T-helper 22 cell (primary cell): ENCODE data around the gene ZFYVE21.

Experiments used
- DNase-seq: peaks from one replicate; pipeline ENCODE4 v3.0.0-alpha.2; 2020; ENCODE audit warnings: low read depth

Gene ZFYVE21

DNA sequence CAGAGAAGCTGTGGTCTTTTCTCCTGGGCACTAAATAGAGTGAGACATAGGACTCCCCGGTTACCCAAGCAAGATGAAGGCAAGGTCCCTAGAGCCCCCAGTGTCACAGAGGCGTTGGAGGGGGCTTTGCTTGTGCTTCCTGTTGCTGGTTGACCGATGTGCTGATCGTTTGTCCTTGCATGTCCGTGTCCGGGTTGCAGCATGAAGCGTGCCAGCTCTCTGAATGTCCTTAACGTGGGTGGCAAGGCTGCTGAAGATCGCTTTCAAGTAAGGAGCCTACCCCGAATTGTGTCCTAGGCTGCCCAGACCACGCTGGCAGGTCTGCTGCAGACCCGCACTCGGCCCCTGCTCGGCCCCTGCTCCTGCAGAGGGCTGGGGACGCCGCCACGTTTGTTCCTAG, 23.5 kb upstream of the ZFYVE21 start:
- no peak for DNase-seq

DNA sequence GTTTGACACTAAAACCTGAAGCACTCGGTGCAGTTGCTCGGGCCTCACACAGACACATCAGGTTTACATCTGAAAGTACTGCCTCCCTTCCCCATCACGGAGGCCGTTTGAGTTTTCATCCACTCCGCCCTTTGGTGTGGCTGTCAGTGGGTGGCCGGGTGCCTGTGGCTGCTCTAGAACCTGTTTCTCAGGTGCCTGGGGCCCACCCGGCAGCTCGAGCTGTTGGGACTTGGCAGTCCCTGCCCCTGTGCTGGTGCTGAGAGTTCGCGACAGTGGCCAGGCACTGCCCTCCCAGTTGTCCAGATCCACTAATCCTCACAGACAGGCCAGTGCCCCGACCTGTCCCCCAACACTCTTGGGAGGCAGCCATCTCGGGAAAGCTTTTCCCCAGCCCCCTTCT, 22.7 kb upstream of the ZFYVE21 start:
- DNase-seq, result no peak

DNA sequence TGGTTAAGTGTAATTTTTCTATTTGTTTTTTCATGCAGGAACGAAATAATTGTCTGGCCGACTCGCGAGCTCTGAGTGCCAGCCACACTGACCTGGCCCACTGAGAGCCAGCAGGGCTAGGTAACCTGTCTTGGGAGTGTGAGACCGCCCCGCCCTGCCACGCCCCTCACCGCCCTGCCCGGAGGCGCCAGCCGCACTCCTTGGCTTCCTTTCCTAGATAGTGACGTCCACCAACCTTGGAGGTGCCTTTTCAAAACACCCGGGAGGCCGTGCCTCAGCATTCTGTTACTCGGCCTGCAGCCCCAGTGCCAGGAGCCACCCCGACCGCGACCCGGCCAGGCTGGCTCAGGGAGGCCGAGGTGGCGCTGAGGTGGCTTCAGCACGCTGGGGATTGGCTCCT, 22.1 kb upstream of the ZFYVE21 start:
- no peak for DNase-seq

DNA sequence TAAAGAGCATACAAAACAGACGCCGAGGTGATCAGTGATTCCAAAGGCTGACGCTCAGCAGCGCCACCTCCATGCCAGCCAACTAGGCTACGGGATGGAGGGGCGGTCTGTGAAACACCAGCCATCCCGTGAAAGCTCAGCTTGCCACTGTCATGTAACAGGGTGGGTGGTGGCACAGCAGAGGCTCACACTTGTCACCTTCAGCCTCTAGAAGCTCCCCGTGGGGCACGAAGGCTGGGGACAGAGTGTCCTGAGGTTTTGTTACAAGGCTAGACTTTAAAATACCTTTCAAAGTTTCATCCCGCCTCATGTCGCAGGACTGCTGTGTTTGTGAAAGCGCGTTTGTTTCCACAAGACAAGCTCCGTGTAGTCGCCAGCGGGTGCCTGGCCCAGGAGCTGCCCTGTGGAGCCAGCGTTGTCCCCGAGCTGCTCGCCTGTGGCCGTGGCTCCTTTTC, 21.0 kb upstream of the ZFYVE21 start:
- DNase-seq, result no peak

DNA sequence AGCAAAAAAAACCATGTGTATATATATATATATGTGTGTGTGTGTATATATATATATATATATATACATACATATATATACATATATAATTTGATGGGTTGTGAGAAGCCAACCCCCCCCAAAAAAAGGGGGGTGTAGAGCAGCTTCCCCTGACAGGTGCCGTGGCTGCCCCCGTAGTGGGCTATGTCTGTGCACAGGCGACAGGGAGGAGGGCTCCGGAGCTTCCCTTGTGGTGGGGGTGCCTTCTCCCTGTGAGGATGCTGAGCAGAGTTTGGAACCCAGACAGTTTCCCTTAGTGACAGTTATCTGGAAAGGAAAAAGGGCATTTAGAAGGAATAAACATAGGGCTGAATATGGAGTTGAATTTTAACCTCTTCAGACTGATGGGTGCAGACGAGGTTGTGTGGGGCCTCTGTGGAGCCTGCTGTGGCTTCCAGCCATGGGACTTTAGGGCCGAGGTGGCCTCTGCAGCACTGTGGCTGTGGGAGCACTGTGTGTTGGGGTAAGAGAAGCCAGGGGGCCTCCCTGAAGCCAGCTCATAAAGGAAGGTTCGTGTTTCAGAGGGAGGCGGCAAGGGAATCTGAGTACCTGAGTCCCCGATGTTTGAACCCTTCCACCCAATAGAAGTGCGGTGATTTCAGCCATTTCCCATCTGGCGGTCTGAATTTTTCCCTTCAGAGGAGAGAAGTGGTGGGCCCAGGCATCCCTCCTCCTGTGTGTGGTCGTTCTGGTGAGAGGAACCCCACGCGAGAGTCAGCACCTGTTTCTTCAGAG, 20.1 kb upstream of the ZFYVE21 start:
- DNase-seq, result no peak

DNA sequence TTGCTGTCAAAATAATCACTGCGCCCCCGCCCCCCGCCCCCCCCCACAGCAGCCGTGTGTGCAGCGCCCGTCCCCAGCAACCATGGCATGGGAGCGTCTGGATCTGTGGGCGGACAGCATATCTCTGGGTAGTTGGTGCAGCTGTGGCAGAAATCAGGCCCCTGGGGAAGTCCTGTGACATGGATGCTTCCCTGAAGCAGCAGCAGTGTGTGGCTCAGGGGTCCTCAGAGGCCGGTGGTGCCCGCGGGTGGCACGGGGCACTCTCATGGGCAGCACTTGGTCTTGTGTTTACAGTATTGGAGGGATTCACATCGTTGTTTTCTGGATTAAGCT, 19.6 kb upstream of the ZFYVE21 start:
- DNase-seq, result no peak

DNA sequence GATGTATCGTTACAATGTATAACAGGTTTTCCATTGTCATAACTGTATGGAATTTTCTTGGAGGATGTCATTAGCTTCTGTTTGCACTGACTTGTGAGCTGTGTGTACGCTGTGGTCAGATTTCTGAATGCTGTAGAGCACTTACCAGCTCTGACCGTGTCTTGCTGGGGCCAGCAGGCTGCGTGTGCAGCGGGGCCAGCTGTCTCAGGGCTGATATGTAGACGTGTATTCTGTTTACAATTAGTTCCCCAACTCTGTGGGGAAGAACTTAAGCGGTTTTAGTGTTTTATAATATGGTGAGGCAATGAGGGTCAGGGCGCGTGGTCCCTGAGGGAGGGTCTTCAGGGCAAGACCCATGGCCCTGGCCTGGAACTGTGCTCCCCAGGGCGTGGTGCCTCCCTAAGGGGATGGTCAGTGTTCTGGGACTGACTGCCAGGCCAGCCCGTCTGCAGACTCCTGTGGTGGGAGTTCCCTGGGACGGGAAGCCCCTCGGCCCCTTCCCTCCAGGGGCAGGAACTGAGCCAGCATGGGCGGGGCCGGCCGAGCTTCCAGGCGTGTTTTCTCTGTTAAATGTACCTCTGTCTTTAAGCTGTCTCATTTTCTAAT, 19.0 kb upstream of the ZFYVE21 start:
- no peak for DNase-seq

DNA sequence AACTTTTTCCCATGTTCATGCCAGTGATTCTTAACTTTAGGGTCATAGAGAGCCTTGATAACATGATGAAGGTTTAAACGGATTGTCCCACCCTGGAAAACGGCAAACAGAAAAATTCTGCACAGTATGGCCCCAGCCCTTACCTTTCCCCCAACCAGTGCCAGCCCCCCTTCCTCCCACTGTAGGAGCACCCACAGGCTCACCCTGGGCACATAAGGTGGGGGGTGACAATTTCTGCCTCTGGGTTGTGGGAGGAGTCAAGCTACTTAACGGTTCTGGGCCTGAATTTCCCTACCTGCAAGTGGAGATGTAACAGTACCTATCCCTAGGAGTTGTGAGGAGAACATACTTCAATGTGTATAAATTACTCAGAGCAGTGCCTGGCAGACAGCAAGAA, 18.4 kb upstream of the ZFYVE21 start:
- no peak for DNase-seq

DNA sequence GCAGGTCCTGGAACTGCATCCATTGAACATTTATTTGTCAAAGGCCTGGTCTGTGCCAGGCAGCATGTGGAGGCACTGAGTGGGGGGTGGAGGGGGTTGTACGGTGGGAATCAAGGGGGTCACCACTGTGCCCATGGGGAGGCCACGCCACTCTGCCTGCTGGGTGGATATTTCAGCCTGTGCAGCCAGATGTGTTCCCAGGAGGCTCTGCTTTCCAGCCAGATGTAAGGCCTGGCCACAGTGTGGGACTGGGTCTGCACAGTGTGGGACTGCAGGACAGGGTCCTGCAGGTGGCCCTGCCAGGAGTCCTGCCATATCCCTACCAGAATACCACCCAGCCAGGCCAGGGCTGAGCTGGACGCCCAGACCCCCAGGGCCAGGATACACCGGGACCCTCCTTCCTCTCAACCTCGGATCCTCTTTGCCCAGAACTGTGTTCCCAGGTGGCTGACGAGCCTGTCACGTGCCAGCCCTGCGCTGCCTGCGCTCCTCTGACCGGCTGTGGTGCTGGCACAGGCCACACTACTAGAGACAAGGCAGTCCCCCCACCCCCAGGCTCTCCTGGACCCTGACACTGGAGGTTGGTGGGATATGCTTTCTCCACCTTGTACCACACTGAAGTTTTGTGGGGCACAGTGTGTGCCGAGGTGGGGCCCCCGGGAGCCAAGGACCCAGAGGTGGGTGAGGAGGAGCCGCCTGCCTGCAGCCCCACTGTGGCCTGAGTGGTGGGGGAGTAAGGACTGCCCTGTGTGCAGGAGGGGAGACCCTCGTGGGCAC, 17.8 kb upstream of the ZFYVE21 start:
- DNase-seq, result no peak

DNA sequence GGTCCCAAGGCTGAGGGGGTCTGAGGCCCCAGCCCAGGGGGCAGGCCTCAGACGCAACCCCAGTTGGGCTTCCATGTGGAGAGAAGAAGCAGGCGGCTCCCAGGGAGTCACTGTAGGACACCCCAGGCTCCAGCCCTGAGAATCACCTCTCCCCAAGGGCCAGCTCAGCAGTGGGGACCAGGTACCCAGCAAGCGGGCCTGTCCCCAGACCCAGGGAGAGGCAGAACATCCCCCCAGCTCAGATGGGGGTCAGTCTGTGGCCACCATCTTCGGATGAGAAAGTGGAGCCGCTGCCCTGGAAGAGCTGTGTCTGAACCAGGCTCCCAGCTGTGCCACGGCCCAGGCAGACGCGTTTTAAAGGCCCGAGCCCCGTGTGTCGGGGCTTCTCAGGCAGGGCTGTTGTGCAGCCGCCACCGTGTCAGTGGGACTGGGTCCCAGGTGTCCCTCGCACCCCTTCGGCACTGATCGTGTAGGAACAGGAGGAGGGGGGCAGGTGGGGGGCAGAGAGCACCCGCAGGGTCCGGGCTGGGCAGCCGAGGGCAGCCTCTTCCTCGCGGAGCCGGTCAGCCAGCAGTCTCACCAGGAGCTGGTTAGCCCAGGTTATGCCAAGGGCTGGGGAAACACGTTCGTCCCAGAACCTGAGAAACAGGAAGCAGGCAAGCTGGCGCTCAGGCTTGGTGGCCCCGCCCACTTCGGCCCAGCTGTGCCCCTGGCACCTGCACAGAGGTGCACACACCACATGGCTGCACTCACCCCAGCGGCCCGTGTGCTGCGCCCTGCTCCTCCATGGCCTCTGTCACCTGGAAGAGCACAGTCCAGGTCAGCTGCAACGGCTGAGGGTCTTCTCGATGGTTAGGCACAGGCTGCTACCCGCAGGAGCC, 17.0 kb upstream of the ZFYVE21 start:
- no peak for DNase-seq

DNA sequence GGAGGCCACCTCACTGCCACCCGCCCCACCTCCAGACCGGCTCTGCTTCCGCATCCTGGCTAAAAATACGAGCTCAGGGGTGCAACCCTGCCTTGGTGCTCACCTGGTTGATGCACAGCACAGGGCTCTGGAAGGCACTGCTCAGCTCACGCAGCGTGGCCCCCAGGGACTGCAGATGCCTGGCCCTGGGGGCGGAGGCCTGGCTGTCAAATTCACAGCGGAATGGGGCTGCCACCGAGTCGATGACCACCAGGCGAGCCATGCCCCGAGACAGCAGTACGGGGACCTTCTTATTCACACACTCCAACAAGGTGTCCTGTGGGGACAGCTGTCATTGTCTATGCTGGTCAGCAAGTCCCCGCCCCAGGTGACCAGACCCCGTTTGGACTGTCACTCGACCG, 16.3 kb upstream of the ZFYVE21 start:
- DNase-seq, result no peak

DNA sequence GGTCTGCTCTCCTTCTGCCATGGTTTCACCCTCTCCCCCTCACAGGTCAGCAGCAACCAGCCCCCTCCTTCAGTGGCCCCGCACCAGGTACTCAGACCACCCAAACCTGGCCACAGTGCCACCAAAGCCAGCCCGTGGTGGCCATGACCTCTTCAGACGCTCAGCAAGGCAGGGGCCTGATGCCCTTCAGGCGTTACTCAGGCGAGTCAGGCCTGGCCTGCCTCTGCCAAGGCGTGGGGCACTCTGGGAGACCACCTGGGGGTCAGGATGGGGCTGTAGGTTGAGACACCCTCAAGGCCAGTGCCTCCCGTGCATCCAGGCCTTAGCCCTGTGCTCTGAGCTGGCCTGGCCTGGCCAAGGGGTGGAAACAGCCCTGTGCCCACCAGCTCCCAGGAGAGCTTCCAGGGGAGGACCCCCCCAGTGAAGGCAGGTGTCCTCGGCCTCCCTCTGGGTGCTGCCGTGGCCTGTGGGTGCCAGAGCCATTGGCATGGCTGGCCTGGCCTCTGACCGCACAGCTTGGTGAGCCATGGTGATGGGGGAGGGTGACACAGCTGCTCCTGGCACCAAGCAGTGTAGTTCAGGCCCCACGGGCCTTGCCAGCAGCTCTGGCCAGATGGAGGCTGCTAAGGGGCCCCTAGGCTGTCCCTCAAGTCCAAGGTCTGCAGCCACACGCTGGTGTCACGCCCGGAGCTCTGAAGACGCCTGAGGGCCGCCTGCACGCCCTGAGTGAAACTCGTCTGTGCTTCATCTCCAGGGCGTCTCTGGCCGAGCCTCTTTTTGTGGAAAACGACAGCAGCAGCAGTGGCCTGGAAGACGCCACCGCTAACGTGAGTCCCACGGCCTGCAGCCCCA, 15.5 kb upstream of the ZFYVE21 start:
- DNase-seq, result no peak

DNA sequence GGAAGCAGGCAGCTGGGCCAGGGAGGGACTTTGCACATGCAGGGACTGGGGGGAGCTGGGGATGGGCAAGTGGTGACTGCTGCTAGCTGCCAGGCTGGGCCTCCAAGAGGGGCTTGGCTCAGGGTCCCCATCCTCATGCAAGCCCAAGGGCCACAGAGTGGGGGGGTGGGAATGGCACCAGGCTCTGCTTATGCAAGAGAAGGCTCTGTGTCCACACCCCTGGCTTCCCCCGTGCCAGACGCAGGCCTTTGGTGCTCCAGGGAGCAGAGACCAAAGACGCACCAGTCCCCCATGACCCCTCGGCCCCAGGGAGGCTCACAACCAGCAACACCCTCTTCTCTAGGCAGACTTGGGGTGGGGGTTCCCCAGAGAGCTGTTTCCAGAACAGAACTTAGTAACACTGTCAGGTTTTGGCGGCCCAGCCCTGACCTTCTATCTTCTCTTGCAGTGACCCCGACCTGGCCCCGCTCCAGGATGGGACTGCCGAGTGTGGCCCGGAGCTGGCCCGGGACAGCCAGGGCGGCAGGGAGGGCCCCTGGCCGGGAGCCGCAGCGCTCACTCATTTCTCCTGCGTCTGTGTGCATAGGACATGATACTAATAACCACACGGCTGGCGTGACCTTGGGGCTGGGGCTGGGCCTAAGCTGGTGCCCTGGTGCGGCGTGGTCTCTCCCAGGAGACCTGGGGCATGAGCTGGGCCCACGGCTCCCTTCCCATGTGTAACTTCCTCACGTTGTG, 14.7 kb upstream of the ZFYVE21 start:
- no peak for DNase-seq

DNA sequence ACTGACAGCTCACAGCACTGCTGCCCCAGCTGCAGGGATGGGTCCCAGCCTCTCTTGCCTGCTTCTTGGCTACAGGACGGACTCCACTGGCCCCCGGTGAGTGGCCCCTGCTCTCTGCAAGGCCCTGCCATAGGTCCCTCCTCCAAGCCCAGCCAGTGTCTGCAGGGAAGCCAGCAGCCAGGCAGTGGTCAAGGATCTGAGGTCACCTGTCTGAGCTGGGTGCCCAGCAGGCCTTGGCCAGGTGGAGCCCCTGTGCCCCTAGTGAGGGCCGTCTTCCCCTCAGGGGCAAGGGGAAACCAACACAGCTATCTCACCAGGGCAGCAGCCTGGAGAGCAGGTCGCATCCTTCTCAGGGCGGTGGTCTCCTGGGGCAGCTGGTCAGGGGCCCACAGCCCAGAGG, 13.5 kb upstream of the ZFYVE21 start:
- DNase-seq, result no peak

DNA sequence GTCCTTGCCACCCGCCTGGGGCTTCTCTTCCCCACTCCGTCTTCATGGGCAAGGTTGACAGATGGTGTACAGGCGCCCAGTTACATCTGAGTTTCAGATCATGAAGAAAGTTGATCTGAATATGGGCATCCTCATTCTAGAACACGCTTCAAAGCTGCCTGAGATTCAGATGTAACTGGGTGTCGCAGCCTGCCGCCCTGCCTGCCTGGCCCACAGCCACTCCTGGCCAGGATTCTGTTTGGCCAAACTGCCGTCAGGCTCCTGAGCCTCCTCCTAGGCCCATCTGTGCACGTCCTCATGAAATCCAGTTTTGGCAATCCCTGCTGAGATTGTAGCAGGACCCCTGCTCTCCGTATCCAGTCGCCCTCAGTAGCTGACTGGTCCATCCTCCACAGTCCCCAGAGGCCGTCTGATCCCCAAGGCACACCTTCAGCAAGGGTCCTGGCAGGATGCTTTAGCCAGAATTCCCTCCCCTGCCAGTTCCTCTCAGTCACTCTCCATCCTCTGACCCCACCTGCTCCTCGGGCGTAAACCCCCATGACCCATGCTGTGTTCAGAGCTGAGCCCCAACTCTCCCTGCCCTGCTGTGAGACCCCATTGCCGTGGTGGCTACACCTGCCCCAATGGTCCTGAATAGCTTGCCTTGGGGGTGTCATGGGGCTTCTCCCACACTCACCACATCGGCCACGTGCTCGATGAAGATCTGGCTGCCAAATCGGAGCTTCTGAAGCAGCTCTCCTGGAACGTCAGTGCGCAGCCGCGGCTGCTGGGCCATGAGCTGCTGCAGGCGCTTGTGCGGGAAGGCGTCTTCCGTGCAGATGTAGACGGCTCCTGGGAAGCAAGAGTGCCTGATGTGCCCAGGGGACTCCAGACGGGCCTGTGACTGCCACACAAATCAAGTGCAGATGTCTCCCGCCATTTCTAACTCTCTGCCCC, 12.8 kb upstream of the ZFYVE21 start:
- no peak for DNase-seq

DNA sequence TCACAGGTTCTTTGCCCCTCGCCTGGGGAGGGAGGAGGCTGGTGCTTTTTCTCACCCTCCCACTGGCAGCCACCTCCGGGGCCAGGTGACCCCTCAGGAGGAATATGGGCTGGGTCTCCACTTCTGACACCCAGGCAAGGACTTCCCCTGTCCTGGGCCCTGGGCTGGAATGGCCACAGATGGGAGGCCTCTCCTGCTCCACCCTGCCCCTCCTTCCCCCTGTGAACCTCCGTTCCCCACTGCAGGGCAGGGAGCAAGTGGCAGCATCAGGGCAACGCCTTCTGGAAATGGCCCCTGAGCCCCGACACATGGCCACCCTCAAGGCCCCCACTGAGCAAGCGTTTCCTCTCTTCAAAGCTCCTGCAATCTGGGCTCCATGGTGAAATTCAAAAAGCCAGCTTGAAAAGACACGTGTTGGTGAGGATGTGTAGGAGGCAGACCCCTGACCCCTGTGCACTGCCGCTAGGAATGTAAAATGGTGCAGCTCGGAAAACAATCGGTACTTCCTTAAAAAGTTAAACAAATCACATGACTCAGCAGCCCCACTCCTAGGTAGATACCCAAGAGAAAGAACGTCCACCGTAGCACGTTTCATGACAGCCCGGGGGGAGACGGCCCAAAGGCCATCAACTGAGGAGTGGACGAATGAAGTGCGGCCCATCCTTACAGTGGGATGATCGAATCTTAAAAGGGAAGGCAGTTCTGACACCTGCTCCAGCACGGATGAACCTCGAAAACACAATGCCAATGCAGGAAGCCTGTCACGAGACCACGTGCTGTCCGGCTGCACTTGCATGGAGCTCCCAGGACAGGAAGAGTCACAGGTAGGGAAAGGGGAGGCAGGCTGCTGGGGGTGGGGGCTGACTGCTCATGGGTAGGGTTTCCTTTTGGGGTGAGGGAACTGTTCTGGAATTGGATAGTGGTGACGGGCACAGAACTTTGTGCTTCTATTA, 11.9 kb upstream of the ZFYVE21 start:
- DNase-seq, result no peak

DNA sequence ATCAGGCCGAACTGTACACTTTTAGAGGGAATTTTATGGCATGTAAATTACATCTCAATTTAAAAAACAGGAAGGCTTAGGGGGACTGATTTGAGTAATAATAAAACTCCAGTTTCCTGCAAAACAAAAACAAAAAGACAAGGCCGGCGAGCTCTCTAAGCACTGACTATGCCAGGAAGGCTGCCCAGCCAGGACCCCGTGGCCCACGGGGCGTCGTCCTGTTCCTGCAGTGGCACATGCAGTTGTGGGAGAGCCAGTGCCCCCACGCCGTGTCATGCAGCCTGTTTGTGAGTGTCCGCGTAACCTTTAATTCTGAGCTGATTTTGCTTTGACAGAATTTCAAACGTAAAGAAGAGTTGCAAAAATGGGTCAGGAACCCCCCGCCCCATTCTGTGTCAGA, 10.9 kb upstream of the ZFYVE21 start:
- no peak for DNase-seq

DNA sequence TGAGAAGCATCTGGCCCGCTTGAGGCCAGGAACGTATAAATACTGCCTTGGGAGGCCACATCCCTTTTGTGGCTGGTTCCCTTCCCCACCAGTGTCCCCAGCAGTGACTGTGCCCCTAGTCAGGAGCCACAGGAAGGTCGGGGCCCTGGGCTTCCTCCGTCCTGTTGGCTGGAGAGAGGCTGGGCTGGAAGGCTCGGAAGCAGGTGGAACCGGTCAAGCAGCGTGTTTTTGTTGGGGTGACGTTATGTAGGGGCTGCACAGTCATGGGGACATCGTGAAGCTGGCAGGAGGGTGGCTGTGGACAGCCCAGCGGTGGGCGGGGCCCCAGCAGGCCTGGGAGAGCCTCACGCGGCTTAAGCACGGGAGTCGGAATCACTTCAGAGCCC, 10.5 kb upstream of the ZFYVE21 start:
- no peak for DNase-seq
